ENCODE results near the gene DDX59. TPM values are rescaled to one million over a fixed set of nuclear protein-coding genes. Genes with fewer than 3 reads are reported as not detected.

The DDX59 gene
- total RNA-seq (2014; rRNA removed; shearing (Covaris generic)), result 12.6 and 13.8 TPM in 2 replicates
- 18.5 and 18.6 TPM in 2 replicates for polyA plus RNA-seq (2015; cell fraction: cytosol; rRNA removed)
- 14.5 and 17.4 TPM in 2 replicates for polyA plus RNA-seq (2015; cell fraction: nucleus; rRNA removed)

GRCh38 chr1:200669314-200670241 is at the start of gene DDX59:
Gene DDX59 (minus strand): TSS chr1:200669907. CDS start chr1:200666740, 3,167 bp downstream.
- DNase-seq (ENCODE audit: low read depth), result peak; percentile 98

- DNase-seq (ENCODE audit: low read depth), result no peak
Observed at GRCh38 chr1:200714504-200715187, 44.9 kb upstream of the DDX59 start.

GRCh38 chr1:200710166-200710565 is 40.5 kb upstream of the DDX59 start:
- DNase-seq (ENCODE audit: low read depth), result no peak

GRCh38 chr1:200708769-200709168 is 39.1 kb upstream of the DDX59 start:
- DNase-seq (ENCODE audit: low read depth), result peak; percentile 28

- DNase-seq (ENCODE audit: low read depth), result no peak
Observed at GRCh38 chr1:200708161-200708560, 38.5 kb upstream of the DDX59 start.

GRCh38 chr1:200707116-200707515 is 37.4 kb upstream of the DDX59 start:
- DNase-seq (ENCODE audit: low read depth), result no peak

GRCh38 chr1:200706111-200706814 is 36.6 kb upstream of the DDX59 start:
- DNase-seq (ENCODE audit: low read depth), result no peak

GRCh38 chr1:200704986-200705500 is 35.3 kb upstream of the DDX59 start:
- no peak for DNase-seq (ENCODE audit: low read depth)

- peak; percentile 87 for DNase-seq (ENCODE audit: low read depth)
Observed at GRCh38 chr1:200699871-200700270, 30.2 kb upstream of the DDX59 start.

GRCh38 chr1:200694738-200695137 is 25.0 kb upstream of the DDX59 start:
- DNase-seq (ENCODE audit: low read depth), result no peak

GRCh38 chr1:200693327-200693726 is 23.6 kb upstream of the DDX59 start:
- DNase-seq (ENCODE audit: low read depth), result no peak

- DNase-seq (ENCODE audit: low read depth), result no peak
Observed at GRCh38 chr1:200692316-200692715, 22.6 kb upstream of the DDX59 start.

- DNase-seq (ENCODE audit: low read depth), result no peak
Observed at GRCh38 chr1:200686620-200687019, 16.9 kb upstream of the DDX59 start.

GRCh38 chr1:200684015-200684414 is 14.3 kb upstream of the DDX59 start:
- no peak for DNase-seq (ENCODE audit: low read depth)

- DNase-seq (ENCODE audit: low read depth), result no peak
Observed at GRCh38 chr1:200683298-200683697, 13.6 kb upstream of the DDX59 start.

- DNase-seq (ENCODE audit: low read depth), result no peak
Observed at GRCh38 chr1:200681231-200681630, 11.5 kb upstream of the DDX59 start.

GRCh38 chr1:200676829-200677228 is 7.1 kb upstream of the DDX59 start:
- no peak for DNase-seq (ENCODE audit: low read depth)

- DNase-seq (ENCODE audit: low read depth), result no peak
Observed at GRCh38 chr1:200675588-200675852, 5.8 kb upstream of the DDX59 start.

GRCh38 chr1:200674838-200675587 is 5.3 kb upstream of the DDX59 start:
- DNase-seq (ENCODE audit: low read depth), result no peak

- DNase-seq (ENCODE audit: low read depth), result peak; percentile 14
Observed at GRCh38 chr1:200673952-200674823, 4.5 kb upstream of the DDX59 start.
